Nephron (organoid): ENCODE measurements around the gene TDRKH.
A peak's percentile ranks its signal among the peaks of the same experiment; 100 is the strongest.

Experiments used
- H3K27ac Mint-ChIP-seq, 3 experiments: 2 replicates each; pipeline ENCODE4 v1.8.0; 2020; ENCODE audit warnings: mixed read lengths in 3 of 3, mild to moderate bottlenecking in 2 of 3, moderate library complexity in 1 of 3
- H3K27me3 Mint-ChIP-seq: 2 replicates; pipeline ENCODE4 v1.8.0; 2021; ENCODE audit warnings: low read depth, mild to moderate bottlenecking, moderate library complexity, mixed read lengths
- H3K36me3 Mint-ChIP-seq: 2 replicates; pipeline ENCODE4 v1.8.0; 2020; ENCODE audit warnings: low read depth, mixed read lengths
- H3K4me1 Mint-ChIP-seq: 2 replicates; pipeline ENCODE4 v1.8.0; 2020; ENCODE audit warnings: mixed read lengths
- H3K4me3 Mint-ChIP-seq, 3 experiments: 2 replicates each; pipeline ENCODE4 v1.8.0; 2020; ENCODE audit warnings: mild to moderate bottlenecking in 3 of 3, mixed read lengths in 3 of 3, moderate library complexity in 2 of 3
- H3K9me3 Mint-ChIP-seq: 2 replicates; pipeline ENCODE4 v1.8.0; 2020; ENCODE audit warnings: mixed read lengths
- CTCF ChIP-seq, 3 experiments: fragments of 200-600 bp; sonication (generic); IDR thresholded peaks; one replicate each; pipeline ENCODE4 v1.5.0; 2021; ENCODE audit warnings: antibody characterized with exemption in 3 of 3; ENCODE audit not compliant: unreplicated experiment in 3 of 3

Gene TDRKH

GRCh38 chr1:151790071-151790939, at the start of gene TDRKH:
Gene TDRKH (minus strand): TSS chr1:151790500. CDS start chr1:151783022, 7,478 bp downstream.
- TF ChIP-seq CTCF (IDR thresholded peaks at IDR 0.05; ENCODE audit: unreplicated experiment in 3 of 3): peak in 2 of 3 experiments; percentile 27
- Mint-ChIP-seq H3K27me3 (peaks cover 22% of the 10 kb centered on the region), H3K36me3 (no peaks in the 10 kb centered on the region), H3K9me3 (no peaks in the 10 kb centered on the region), H3K27ac (peak within 1 kb of the TSS in 2 of 3 experiments; percentile 37 to 43), H3K4me1 (peaks cover 3% of the 10 kb centered on the region), H3K4me3 (peak within 1 kb of the TSS; percentile 85 to 90 (median 89))

GRCh38 chr1:151839457-151840403, 49.4 kb upstream of the TDRKH start, which contains the start of gene C2CD4D:
Gene C2CD4D (minus strand): TSS chr1:151839820. CDS start chr1:151838989, 831 bp downstream.
- Mint-ChIP-seq H3K27ac (no peak within 1 kb of the TSS), H3K27me3 (peaks cover 84% of the 10 kb centered on the region), H3K36me3 (no peaks in the 10 kb centered on the region), H3K4me1 (peaks cover 13% of the 10 kb centered on the region), H3K4me3 (peak within 1 kb of the TSS; percentile 75 to 78 (median 75)), H3K9me3 (peaks cover 3% of the 10 kb centered on the region)
- TF ChIP-seq CTCF (IDR thresholded peaks at IDR 0.05; ENCODE audit: unreplicated experiment in 3 of 3): no peak

GRCh38 chr1:151839082-151839412, 48.7 kb upstream of the TDRKH start:
- H3K27ac Mint-ChIP-seq: no peak overlapping the region
- H3K4me3 Mint-ChIP-seq: peak overlapping the region; percentile 75 to 78 (median 75)
- H3K4me1 Mint-ChIP-seq: peaks cover 13% of the 10 kb centered on the region
- H3K9me3 Mint-ChIP-seq: peaks cover 3% of the 10 kb centered on the region
- no peak for TF ChIP-seq CTCF (IDR thresholded peaks at IDR 0.05; ENCODE audit: unreplicated experiment in 3 of 3)
- H3K36me3 Mint-ChIP-seq: no peaks in the 10 kb centered on the region
- H3K27me3 Mint-ChIP-seq: peaks cover 77% of the 10 kb centered on the region

- Mint-ChIP-seq H3K4me3 (peak overlapping the region; percentile 75 to 78 (median 75)), H3K27ac (no peak overlapping the region), H3K9me3 (peaks cover 3% of the 10 kb centered on the region), H3K4me1 (peaks cover 18% of the 10 kb centered on the region), H3K36me3 (no peaks in the 10 kb centered on the region), H3K27me3 (peaks cover 76% of the 10 kb centered on the region)
- no peak for TF ChIP-seq CTCF (IDR thresholded peaks at IDR 0.05; ENCODE audit: unreplicated experiment in 3 of 3)
Measured at GRCh38 chr1:151838222-151839081, 48.2 kb upstream of the TDRKH start.

GRCh38 chr1:151837884-151838221, 47.6 kb upstream of the TDRKH start:
- H3K4me3 Mint-ChIP-seq: peak overlapping the region; percentile 78 to 82 (median 82)
- H3K9me3 Mint-ChIP-seq: peaks cover 3% of the 10 kb centered on the region
- peaks cover 24% of the 10 kb centered on the region for H3K4me1 Mint-ChIP-seq
- no peak for TF ChIP-seq CTCF (IDR thresholded peaks at IDR 0.05; ENCODE audit: unreplicated experiment in 3 of 3)
- peaks cover 78% of the 10 kb centered on the region for H3K27me3 Mint-ChIP-seq
- no peaks in the 10 kb centered on the region for H3K36me3 Mint-ChIP-seq
- H3K27ac Mint-ChIP-seq: no peak overlapping the region
